ENCODE measurements around the gene GOLGA8N. TPM values are rescaled to one million over a fixed set of nuclear protein-coding genes. Genes with fewer than 3 reads are reported as not detected.

GOLGA8N gene
- total RNA-seq, 8 experiments from 2014 or later = 1.2 to 7.2 (median 5.5) TPM

DNA sequence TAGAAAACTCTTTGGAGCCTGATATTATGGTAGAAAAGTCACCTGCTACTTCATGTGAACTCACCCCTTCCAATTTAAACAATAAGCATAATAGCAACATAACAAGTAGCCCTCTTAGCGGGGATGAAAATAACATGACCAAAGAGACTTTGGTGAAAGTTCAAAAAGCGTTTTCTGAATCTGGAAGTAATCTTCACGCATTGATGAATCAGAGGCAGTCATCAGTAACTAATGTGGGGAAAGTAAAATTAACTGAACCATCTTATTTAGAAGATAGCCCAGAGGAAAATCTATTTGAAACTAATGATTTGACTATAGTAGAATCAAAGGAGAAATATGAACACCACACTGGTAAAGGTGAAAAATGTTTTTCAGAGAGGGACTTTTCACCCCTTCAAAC lies 43.2 kb downstream of the GOLGA8N start:
- Histone ChIP-seq H3K4me1 (replicated peaks in 1 of 2) (peaks cover 0 to 3% of the 10 kb centered on the region in 2 donors), H3K4me3 (no peak overlapping the region), H3K27ac (no peak overlapping the region)
- 57 to 100% (median 93%) methylated on average over 1 to 3 of the region's 3 CpGs; no CpG with 5 or more reads in 1 of the 10 experiments for whole genome bisulfite sequencing, 10 experiments
- ATAC-seq (replicated peaks in 6 of 8) = no peak
- in situ Hi-C loops (cut with MboI; ENCODE audit: low pct_unique_long_range_greater_than_20kb in 2 of 9, low sequenced_read_pairs in 9 of 9, unreplicated experiment in 9 of 9) = no loop called here

DNA sequence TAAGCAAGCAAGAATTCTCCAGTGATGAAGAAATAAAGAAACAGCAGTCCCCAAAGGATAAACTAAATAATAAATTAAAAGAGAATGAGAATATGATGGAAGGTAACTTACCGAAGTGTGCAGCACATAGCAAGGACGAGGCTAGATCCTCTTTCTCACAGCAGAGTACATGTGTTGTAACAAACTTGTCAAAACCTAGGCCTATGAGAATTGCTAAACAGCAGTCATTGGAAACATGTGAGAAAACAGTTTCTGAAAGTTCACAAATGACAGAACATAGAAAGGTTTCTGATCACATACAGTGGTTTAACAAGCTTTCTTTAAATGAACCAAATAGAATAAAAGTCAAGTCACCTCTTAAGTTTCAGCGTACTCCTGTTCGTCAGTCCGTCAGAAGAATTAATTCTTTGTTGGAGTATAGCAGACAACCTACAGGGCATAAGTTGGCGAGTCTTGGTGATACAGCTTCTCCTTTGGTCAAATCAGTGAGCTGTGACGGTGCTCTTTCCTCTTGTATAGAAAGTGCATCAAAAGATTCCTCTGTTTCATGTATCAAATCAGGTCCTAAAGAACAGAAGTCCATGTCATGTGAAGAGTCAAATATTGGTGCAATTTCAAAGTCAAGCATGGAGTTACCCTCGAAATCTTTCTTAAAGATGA lies 43.8 kb downstream of the GOLGA8N start:
- ATAC-seq (replicated peaks in 6 of 8) = no peak
- in situ Hi-C loops (cut with MboI; ENCODE audit: low pct_unique_long_range_greater_than_20kb in 2 of 9, low sequenced_read_pairs in 9 of 9, unreplicated experiment in 9 of 9) = no loop called here
- Histone ChIP-seq H3K4me3 (no peak overlapping the region), H3K4me1 (replicated peaks in 1 of 2) (peaks cover 0 to 9% of the 10 kb centered on the region in 2 donors), H3K27ac (no peak overlapping the region)
- 79 to 100% (median 97%) methylated on average over 1 to 8 of the region's 8 CpGs; no CpG with 5 or more reads in 1 of the 10 experiments for WGBS, 10 experiments

DNA sequence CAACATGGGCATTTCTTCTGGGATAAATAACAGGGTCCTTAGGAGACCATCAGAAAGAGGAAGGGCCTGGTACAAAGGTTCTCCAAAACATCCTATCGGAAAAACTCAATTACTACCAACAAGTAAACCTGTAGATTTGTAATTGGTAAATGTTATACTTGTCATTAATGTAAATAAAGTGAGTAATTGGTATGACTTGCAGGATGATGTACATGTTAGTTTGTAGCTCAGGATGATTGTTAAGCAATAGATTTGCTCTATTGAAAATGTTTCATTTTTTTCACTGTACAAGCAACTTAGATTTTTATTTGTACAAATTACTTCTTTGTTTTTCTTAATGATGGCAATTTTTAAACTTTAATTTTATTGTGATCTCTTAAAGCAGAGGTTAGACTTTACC lies 44.4 kb downstream of the GOLGA8N start:
- no peak for ATAC-seq (replicated peaks in 6 of 8)
- peaks cover 2 to 11% of the 10 kb centered on the region in 2 donors for H3K4me1 ChIP-seq (replicated peaks in 1 of 2)
- no peak overlapping the region for H3K27ac ChIP-seq
- in situ Hi-C loops (cut with MboI; ENCODE audit: low pct_unique_long_range_greater_than_20kb in 2 of 9, low sequenced_read_pairs in 9 of 9, unreplicated experiment in 9 of 9) = no loop called here
- 80 to 100% (median 100%) methylated on average over 1 of the region's 1 CpG; no CpG with 5 or more reads in 3 of the 10 experiments for WGBS, 10 experiments
- no peak overlapping the region for H3K4me3 ChIP-seq

DNA sequence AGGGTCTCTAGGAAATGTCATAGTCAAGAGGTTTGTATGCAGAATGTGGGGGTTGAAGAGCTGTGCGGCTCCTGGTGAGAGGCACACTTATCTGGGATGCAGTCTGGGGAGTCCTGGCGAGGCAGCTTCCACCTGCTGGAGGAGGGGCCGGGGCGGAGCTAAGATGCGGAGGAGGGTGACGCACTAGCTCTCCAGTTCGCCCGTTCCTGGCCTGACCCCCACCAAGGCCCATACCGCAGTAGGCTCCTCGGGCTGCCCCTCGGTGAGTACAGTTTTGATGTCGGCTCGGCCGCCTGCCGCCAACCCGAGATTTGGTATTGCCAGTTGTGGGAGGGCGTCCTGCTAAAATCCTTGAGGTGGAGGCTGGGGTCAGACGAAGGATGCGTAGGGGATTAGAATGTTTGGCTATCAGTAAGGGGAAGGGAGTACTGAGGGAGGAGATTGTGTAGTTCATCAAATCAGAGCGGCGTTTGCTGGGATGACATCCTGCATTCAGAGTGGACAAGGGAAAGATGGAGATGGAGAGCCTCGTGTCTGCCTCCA lies 48.3 kb downstream of the GOLGA8N start, which contains the start of gene SCG5:
Gene SCG5 (plus strand): TSS at position 194 of the 543 bp plus-strand sequence. CDS start 1,883 bp downstream, outside the sequence.
- ATAC-seq (replicated peaks in 6 of 8) = peak in 7 of 8 experiments; percentile 38 to 99 (median 97)
- in situ Hi-C loops (cut with MboI; ENCODE audit: low pct_unique_long_range_greater_than_20kb in 2 of 9, low sequenced_read_pairs in 9 of 9, unreplicated experiment in 9 of 9) = no loop called here
- WGBS, 10 experiments = 0 to 63% (median 43%) methylated on average over 1 to 14 of the region's 22 CpGs; no CpG with 5 or more reads in 3 of the 10 experiments
- H3K27ac ChIP-seq = peak within 1 kb of the TSS; percentile 72 to 80
- H3K4me3 ChIP-seq = peak within 1 kb of the TSS; percentile 30 to 39 (median 35)
- H3K4me1 ChIP-seq (replicated peaks in 1 of 2) = peaks cover 5 to 11% of the 10 kb centered on the region in 2 donors

DNA sequence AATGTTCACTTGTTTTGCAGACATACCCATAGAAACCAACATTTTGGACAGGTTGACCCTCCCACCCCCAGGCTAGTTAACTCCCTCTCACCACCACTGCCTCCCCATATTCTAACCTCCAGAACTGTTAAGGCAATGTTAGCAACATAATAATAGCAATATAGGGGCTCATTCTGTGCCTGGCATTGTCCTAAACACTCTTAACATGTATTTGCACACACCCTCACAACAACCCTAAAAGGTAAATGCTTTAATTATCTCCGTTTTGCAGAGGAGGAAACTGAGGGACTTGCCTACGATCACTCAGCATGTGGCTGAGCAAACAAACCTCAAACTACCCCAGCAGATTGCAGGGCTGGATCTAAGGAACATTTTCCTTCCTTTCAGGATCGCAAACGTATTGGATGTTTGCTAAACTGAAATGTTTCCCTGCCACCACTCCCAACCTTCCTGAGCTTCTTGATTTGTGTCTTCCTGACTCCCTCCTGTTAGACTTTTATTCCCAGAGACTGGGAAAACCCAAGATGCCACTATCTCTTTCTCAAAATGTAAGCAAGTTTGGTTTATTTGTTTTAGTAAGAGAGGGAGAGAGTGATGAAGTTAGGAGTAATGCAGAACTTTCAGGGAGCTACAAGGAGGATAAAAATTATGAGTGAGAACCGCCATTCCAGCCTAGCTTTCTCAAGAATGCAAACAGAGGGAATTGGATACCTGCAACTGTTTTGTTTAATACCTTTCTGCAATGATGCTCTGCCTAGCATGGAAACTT lies 49.6 kb downstream of the GOLGA8N start:
- 0 to 100% (median 71%) methylated on average over 1 to 5 of the region's 5 CpGs; no CpG with 5 or more reads in 2 of the 10 experiments for WGBS, 10 experiments
- no peak for ATAC-seq (replicated peaks in 6 of 8)
- in situ Hi-C loops (cut with MboI; ENCODE audit: low pct_unique_long_range_greater_than_20kb in 2 of 9, low sequenced_read_pairs in 9 of 9, unreplicated experiment in 9 of 9) = no loop called here
- H3K4me3 ChIP-seq = no peak overlapping the region
- no peak overlapping the region for H3K27ac ChIP-seq
- H3K4me1 ChIP-seq (replicated peaks in 1 of 2) = peaks cover 5 to 11% of the 10 kb centered on the region in 2 donors

DNA sequence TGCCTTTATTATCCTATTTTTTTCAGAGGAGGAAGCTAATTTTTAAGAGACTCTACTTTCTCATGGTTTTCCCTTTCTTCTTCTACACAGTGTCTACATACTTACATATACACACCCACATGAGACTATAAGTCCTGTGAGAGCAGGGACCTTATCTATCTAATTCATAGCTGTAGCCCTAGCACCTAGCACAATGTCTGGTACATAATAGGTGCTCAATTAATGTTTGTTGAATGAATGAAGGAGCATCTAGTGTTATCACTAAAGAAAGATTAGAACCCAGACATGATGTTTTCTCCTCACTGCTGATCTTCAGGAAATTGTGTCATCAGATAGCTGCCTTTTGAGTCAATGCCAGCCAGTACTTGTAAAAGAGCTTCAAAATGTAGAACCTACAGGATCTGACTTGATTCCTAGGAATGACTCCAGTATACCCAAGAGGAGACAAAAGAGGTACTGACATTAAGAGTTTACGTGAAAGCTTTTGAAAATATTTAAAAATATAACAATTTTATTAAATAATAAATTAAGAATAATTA lies 50.7 kb downstream of the GOLGA8N start:
- Histone ChIP-seq H3K27ac (no peak overlapping the region), H3K4me3 (no peak overlapping the region), H3K4me1 (replicated peaks in 1 of 2) (peaks cover 5 to 11% of the 10 kb centered on the region in 2 donors)
- no peak for ATAC-seq (replicated peaks in 6 of 8)
- in situ Hi-C loops (cut with MboI; ENCODE audit: low pct_unique_long_range_greater_than_20kb in 2 of 9, low sequenced_read_pairs in 9 of 9, unreplicated experiment in 9 of 9) = no loop called here
- 73 to 100% (median 95%) methylated on average over 1 of the region's 1 CpG; no CpG with 5 or more reads in 2 of the 10 experiments for WGBS, 10 experiments

DNA sequence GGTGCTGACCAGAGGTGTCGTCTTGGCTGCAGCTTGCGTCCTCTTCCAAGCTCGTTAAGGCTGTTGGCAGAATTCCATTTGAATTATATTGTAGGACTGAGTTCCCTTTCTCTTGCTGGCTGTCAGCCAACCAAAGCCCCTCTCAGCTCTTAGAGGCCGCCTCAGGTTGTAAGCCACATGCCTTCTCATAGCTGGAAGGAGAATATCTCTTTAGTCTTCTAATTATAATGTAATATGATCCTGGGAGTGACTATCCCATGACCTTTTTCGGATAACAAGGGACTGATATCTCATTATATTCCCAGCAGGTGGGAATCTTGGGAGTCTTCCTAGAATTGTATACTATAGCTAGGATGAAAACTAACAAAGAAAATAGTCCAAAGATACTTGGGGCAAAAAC lies 53.0 kb downstream of the GOLGA8N start:
- in situ Hi-C loops (cut with MboI; ENCODE audit: low pct_unique_long_range_greater_than_20kb in 2 of 9, low sequenced_read_pairs in 9 of 9, unreplicated experiment in 9 of 9) = no loop called here
- no peak for ATAC-seq (replicated peaks in 6 of 8)

DNA sequence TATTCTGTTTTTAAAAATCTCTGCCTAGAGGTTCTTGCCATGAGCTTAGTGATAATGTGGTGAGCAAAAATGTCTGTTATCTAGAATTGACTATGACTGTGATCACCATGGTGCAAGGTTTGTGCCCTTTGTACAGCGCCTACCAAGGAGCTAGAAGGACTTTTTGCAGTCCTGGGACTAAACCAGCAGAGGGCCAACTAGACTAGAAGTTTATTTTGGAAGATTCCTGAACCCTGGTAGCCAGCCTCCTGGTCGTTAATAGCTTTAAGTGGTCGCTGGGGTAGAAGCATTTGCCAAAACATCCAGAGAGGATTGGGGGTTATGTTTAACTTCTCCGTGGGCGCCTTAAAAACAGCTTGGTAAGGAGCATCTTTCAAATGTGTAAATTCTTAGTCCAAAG lies 56.1 kb downstream of the GOLGA8N start:
- Histone ChIP-seq H3K4me1 (replicated peaks in 1 of 2) (no peaks in the 10 kb centered on the region), H3K4me3 (no peak overlapping the region), H3K27ac (no peak overlapping the region)
- in situ Hi-C loops (cut with MboI; ENCODE audit: low pct_unique_long_range_greater_than_20kb in 2 of 9, low sequenced_read_pairs in 9 of 9, unreplicated experiment in 9 of 9) = no loop called here
- WGBS, 10 experiments = 42 to 100% (median 64%) methylated on average over 1 to 5 of the region's 5 CpGs; no CpG with 5 or more reads in 1 of the 10 experiments
- peak in 4 of 8 experiments; percentile 24 to 79 (median 34) for ATAC-seq (replicated peaks in 6 of 8)

More for the DNA sequence above, 53.0 kb downstream of the GOLGA8N start:
- peaks cover 5 to 9% of the 10 kb centered on the region in 2 donors for H3K4me1 ChIP-seq (replicated peaks in 1 of 2)
- no peak overlapping the region for H3K27ac ChIP-seq
- WGBS, 10 experiments = 33 to 100% (median 67%) methylated on average over 1 to 5 of the region's 5 CpGs; no CpG with 5 or more reads in 1 of the 10 experiments
- H3K4me3 ChIP-seq = no peak overlapping the region

DNA sequence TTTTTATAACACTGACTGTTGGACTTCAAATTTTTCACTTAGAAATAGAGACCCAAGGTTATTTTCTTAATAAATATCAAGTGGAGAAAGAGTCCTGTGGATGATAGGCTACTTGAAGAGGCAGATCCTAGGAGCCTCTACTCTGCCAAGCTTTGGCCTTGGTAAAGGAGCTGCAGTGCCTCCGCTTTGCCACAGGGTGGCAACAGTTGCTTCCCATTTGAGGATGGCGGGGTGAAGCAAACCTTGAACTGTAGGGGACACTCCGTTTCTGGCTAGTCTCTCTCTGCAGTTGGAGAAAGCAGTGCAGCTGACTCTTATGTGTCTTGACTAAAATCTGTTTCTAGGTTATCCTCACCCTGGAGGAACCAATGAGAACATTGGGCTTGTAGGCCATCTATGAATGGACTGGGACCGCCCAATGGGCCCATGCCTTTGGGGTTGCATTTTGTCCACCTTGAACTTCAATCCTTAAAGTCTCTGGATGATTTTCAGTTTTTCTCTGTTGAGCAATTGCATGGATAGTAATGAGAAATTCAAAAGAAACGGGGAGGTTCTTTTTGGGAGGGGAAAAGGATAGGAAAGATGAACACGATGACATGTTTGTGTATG lies 58.1 kb downstream of the GOLGA8N start:
- Histone ChIP-seq H3K4me3 (no peak overlapping the region), H3K4me1 (replicated peaks in 1 of 2) (no peaks in the 10 kb centered on the region), H3K27ac (no peak overlapping the region)
- ATAC-seq (replicated peaks in 6 of 8) = peak in 4 of 8 experiments; percentile 70 to 88 (median 82)
- in situ Hi-C loops (cut with MboI; ENCODE audit: low pct_unique_long_range_greater_than_20kb in 2 of 9, low sequenced_read_pairs in 9 of 9, unreplicated experiment in 9 of 9) = loop anchor here in 7 of 9 experiments (10.0 to 25.0 kb wide), 5 partner anchors 186 to 486 kb away; no protein-coding TSS in a partner anchor
- 0 to 76% (median 60%) methylated on average over 2 to 4 of the region's 6 CpGs; no CpG with 5 or more reads in 1 of the 10 experiments for WGBS, 10 experiments

DNA sequence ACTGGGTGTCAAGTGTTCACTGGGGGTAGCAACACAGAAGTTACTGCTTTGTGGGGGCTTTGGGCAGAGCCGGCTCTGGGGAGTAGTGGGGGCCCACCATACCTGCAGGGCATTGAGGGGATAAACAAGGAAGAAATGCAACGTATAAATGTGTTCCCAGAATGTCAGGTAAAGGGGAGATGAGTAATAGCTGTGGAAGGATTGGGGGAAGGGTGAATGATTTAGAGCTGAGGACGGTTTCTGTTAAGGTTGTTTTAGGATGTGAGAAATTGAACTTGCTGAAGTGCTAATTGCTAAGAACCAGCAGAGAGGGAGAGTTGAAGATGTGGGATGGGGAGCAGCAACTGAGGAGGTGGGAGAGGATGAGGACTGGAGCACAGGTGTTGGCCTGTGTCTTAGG lies 58.9 kb downstream of the GOLGA8N start:
- Histone ChIP-seq H3K4me1 (replicated peaks in 1 of 2) (no peaks in the 10 kb centered on the region), H3K4me3 (no peak overlapping the region), H3K27ac (no peak overlapping the region)
- ATAC-seq (replicated peaks in 6 of 8) = no peak
- in situ Hi-C loops (cut with MboI; ENCODE audit: low pct_unique_long_range_greater_than_20kb in 2 of 9, low sequenced_read_pairs in 9 of 9, unreplicated experiment in 9 of 9) = loop anchor here in 7 of 9 experiments (10.0 to 25.0 kb wide), 5 partner anchors 185 to 485 kb away; no protein-coding TSS in a partner anchor
- WGBS, 10 experiments = 67 to 100% (median 80%) methylated on average over 1 to 3 of the region's 3 CpGs; no CpG with 5 or more reads in 3 of the 10 experiments

DNA sequence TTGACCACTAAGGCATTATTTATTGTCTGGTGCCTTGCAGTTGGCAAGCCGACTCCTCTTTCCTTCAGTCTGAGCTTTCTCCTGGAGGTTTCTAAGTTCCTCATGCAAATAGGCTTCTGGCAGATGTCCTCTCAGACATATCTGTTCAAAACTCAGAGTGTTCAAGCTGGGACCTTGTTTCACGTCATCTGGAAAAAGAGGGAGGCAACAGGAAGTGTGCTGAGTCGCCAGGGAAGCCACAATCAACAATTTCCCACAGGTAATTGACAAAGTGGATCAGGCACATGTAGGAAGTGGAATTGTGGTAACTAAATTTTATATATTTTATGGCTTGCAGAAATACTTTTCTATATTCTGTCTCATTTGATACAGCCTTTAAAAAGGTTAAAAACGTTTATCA lies 62.8 kb downstream of the GOLGA8N start:
- no peak for ATAC-seq (replicated peaks in 6 of 8)
- Histone ChIP-seq H3K4me3 (no peak overlapping the region), H3K4me1 (replicated peaks in 1 of 2) (no peaks in the 10 kb centered on the region), H3K27ac (no peak overlapping the region)
- in situ Hi-C loops (cut with MboI; ENCODE audit: low pct_unique_long_range_greater_than_20kb in 2 of 9, low sequenced_read_pairs in 9 of 9, unreplicated experiment in 9 of 9) = loop anchor here in 7 of 9 experiments (10.0 to 25.0 kb wide), 5 partner anchors 181 to 481 kb away; no protein-coding TSS in a partner anchor
- WGBS, 10 experiments = 0 to 100% (median 69%) methylated on average over 1 to 4 of the region's 4 CpGs; no CpG with 5 or more reads in 3 of the 10 experiments

DNA sequence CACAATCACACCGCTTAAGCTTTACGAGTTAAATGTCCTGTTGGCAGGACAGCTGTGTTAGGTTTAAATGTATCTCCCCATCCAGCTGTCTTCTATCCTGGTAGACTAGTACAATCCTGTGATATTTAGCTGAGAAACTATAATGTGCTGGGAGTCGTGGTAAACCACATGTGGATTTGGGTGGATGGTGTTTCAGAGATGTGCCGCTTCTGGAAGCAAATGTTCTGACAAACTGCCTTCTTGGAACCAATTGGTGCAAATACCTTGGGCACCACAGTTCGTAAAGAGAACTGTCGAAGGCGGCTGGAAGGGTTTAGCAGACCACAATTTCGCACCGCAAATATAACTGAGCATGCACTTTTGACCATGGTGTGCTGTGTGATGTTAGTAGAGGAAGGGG lies 63.2 kb downstream of the GOLGA8N start:
- in situ Hi-C loops (cut with MboI; ENCODE audit: low pct_unique_long_range_greater_than_20kb in 2 of 9, low sequenced_read_pairs in 9 of 9, unreplicated experiment in 9 of 9) = loop anchor here in 7 of 9 experiments (10.0 to 25.0 kb wide), 5 partner anchors 181 to 481 kb away; no protein-coding TSS in a partner anchor
- no peak for ATAC-seq (replicated peaks in 6 of 8)
- 70 to 100% (median 96%) methylated on average over 1 to 5 of the region's 9 CpGs; no CpG with 5 or more reads in 4 of the 10 experiments for WGBS, 10 experiments
- Histone ChIP-seq H3K27ac (no peak overlapping the region), H3K4me3 (no peak overlapping the region), H3K4me1 (replicated peaks in 1 of 2) (no peaks in the 10 kb centered on the region)
